Colonic mucosa (tissue), 4 donors: Measurements from ENCODE around the gene CPLX1. TPM values are rescaled to one million over a fixed set of nuclear protein-coding genes. Genes with fewer than 3 reads are reported as not detected.

Experiments used
- DNase-seq: peaks from one replicate; pipeline ENCODE4 v3.0.0-alpha.2; 2020
- H3K27ac ChIP-seq: fragments of 200-600 bp; one replicate; pipeline ENCODE4 v1.8.0; 2021
- H3K27me3 ChIP-seq: fragments of 200-600 bp; one replicate; pipeline ENCODE4 v1.8.0; 2021
- H3K36me3 ChIP-seq: fragments of 200-600 bp; one replicate; pipeline ENCODE4 v1.8.0; 2021
- H3K4me1 ChIP-seq: fragments of 200-600 bp; one replicate; pipeline ENCODE4 v1.8.0; 2021; ENCODE audit warnings: mild to moderate bottlenecking
- H3K4me3 ChIP-seq: fragments of 200-600 bp; one replicate; pipeline ENCODE4 v1.8.0; 2021
- H3K9ac ChIP-seq, 2 donors: one replicate each; pipeline ENCODE4 v1.7.0; 2013; ENCODE audit warnings: control low read depth in 2 of 2, low read depth in 2 of 2, low read length in 2 of 2
- H3K9me3 ChIP-seq: fragments of 200-600 bp; one replicate; pipeline ENCODE4 v1.8.0; 2021
- CTCF ChIP-seq: fragments of 200-600 bp; IDR thresholded peaks from one replicate; pipeline ENCODE4 v1.8.0; 2022; ENCODE audit warnings: antibody characterized with exemption, mild to moderate bottlenecking
- intact Hi-C: fragments of 100-400 bp; cut with DNase I; formaldehyde crosslinking; loops from one replicate; pipeline ENCODE4 v1.14.1; 2022
- total RNA-seq, 2 donors: library from RNA; stranded (reverse); fragmentation: NEBNext Ultra II Directional in 1 of 2; extraction: Animal tissue kit (Norgen Biotek cat#: 25700) in 1 of 2; gene quantifications; one replicate each; pipeline ENCODE4 v1.2.1, GENCODE V29; 2021
- donor health status: healthy.
- donor health status: DM: no; HTN: no; CAD: no.
- donor health status: DM: no; HTN: no; CAD: no.

Gene CPLX1
- total RNA-seq, 2 donors from 2014 or later, result 2.7 to 16.5 TPM

GRCh38 chr4:832536-832935, 6.6 kb upstream of the CPLX1 start:
- Histone ChIP-seq H3K4me3 (no peak overlapping the region), H3K27ac (no peak overlapping the region), H3K9ac (no peak overlapping the region), H3K4me1 (no peaks in the 10 kb centered on the region), H3K36me3 (no peaks in the 10 kb centered on the region), H3K27me3 (peaks cover 10% of the 10 kb centered on the region), H3K9me3 (no peaks in the 10 kb centered on the region)
- intact Hi-C loops, result no loop called here
- DNase-seq, result no peak
- no peak for TF ChIP-seq CTCF

DNA sequence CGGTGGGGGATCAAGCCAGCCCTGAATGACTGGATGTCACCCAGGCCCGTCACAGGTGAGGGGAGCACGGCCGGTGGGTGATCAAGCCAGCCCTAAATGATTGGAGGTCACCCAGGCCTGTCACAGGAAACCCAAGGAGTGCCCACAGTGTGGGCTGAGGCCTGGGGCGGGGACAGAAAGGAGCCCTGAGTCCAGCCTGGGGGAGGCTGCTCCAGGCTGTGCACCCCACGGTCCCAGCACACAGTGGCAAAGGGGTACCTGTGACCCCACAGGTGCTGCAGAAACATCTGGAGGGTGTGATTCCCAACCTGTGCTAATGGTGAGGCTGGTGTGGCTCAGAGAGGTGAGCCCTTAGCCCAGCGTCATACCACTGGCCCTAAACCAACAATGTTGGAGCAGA, 6.2 kb upstream of the CPLX1 start:
- DNase-seq, result no peak
- Histone ChIP-seq H3K4me1 (no peaks in the 10 kb centered on the region), H3K4me3 (no peak overlapping the region), H3K27ac (no peak overlapping the region), H3K36me3 (no peaks in the 10 kb centered on the region), H3K9me3 (no peaks in the 10 kb centered on the region), H3K9ac (no peak overlapping the region), H3K27me3 (peaks cover 14% of the 10 kb centered on the region)
- TF ChIP-seq CTCF, result no peak
- intact Hi-C loops, result no loop called here

GRCh38 chr4:831483-831805, 5.5 kb upstream of the CPLX1 start:
- no peak overlapping the region for H3K4me3 ChIP-seq
- no peak overlapping the region for H3K27ac ChIP-seq
- no peaks in the 10 kb centered on the region for H3K36me3 ChIP-seq
- H3K4me1 ChIP-seq, result no peaks in the 10 kb centered on the region
- no peak overlapping the region for H3K9ac ChIP-seq
- TF ChIP-seq CTCF, result no peak
- H3K9me3 ChIP-seq, result no peaks in the 10 kb centered on the region
- DNase-seq, result no peak
- H3K27me3 ChIP-seq, result peaks cover 20% of the 10 kb centered on the region
- intact Hi-C loops, result no loop called here

DNA sequence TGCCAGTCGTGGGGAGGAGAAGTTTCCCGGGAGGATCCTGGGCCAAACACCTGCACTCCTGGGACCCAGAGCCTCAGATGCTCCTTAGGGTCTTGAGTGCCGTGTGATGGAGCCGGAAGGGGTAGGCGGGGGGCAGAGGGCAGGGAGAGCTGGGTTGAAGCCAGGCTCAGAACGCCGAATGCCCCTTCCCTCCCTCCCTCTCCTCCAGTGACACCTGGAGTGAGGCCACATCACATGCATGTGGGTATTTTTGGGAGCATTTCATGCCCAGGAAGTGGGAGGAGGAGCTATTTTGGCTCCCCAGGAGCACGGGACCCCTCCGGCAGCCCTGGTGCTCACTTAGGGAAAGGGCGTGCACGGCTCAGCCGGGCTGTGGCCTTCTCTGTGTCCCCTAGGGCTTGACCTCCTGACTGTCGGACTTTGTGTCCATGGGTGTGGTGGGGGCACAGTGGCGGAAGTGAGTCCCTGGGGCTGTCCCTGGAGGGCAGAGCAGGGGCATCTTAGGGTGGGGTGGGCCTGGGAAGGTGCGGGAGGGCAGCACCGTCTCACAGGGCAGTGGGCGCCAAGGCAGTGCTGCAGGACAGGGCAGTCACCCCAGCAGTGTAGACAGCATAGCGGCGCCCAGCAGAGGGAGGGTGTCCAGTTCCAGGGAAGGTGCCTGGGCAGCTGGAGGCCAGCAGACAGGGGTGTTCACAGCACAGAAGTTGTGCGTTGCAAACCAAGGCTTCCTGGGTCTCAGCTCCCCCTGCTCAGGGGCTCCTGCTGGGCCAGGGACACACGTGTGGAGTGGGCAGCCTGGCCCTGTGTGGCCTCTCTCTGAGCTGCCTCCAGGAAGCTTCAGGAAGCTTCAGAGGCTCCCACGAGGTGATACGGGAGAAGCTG, 4.9 kb upstream of the CPLX1 start:
- no peak for DNase-seq
- TF ChIP-seq CTCF, result no peak
- intact Hi-C loops, result no loop called here
- H3K9me3 ChIP-seq, result no peaks in the 10 kb centered on the region
- no peaks in the 10 kb centered on the region for H3K4me1 ChIP-seq
- no peak overlapping the region for H3K4me3 ChIP-seq
- H3K27me3 ChIP-seq, result peaks cover 21% of the 10 kb centered on the region
- no peak overlapping the region for H3K9ac ChIP-seq
- H3K36me3 ChIP-seq, result no peaks in the 10 kb centered on the region
- no peak overlapping the region for H3K27ac ChIP-seq

- intact Hi-C loops, result no loop called here
- H3K4me1 ChIP-seq, result peaks cover 4% of the 10 kb centered on the region
- peaks cover 26% of the 10 kb centered on the region for H3K27me3 ChIP-seq
- H3K9me3 ChIP-seq, result no peaks in the 10 kb centered on the region
- no peaks in the 10 kb centered on the region for H3K36me3 ChIP-seq
- H3K27ac ChIP-seq, result no peak overlapping the region
- no peak for TF ChIP-seq CTCF
- H3K4me3 ChIP-seq, result no peak overlapping the region
- no peak for DNase-seq
- no peak overlapping the region for H3K9ac ChIP-seq
Measured at GRCh38 chr4:829761-830600, 4.1 kb upstream of the CPLX1 start.
